Fibroblast of villous mesenchyme (primary cell): Measurements from ENCODE around the gene TRMT1L. TPM values are rescaled to one million over a fixed set of nuclear protein-coding genes. Genes with fewer than 3 reads are reported as not detected.

Source experiments
- DNase-seq: peaks from one replicate; pipeline ENCODE4 v3.0.0-alpha.2; 2010; ENCODE audit warnings: low read depth
- H3K4me3 ChIP-seq: 2 replicates; pipeline ENCODE4 v1.5.1; 2011; ENCODE audit warnings: low read depth, mild to moderate bottlenecking, low read length
- CTCF ChIP-seq: IDR thresholded peaks from 2 replicates; pipeline ENCODE4 v1.5.1; 2012; ENCODE audit warnings: low read depth, mild to moderate bottlenecking, low read length; ENCODE audit not compliant: insufficient read depth
- total RNA-seq: library from RNA; depleted of rRNA; stranded (reverse); fragments of >200 nt; gene quantifications from 2 replicates; pipeline ENCODE4 v1.2.3, GENCODE V29; 2012

TRMT1L gene
- total RNA-seq, 1 donor = 24.6 TPM

GRCh38 chr1:185068341-185068740, 88.4 kb downstream of the TRMT1L start:
- no peak for DNase-seq
- H3K4me3 ChIP-seq = no peak overlapping the region
- no peak for TF ChIP-seq CTCF

Other genes starting within 250 kb of the TRMT1L start
- 17.7 and 58.9 TPM in 2 replicates for gene NIBAN1, start 182.4 kb downstream of the TRMT1L start, total RNA-seq
- 20.6 and 27.2 TPM in 2 replicates for gene RNF2, start 111.4 kb downstream of the TRMT1L start, total RNA-seq
- 3.9 and 5.2 TPM in 2 replicates for gene SWT1, start 214 bp upstream of the TRMT1L start, total RNA-seq
- gene IVNS1ABP, start 160.3 kb upstream of the TRMT1L start, total RNA-seq = 35.4 and 76.0 TPM in 2 replicates